RPMI8226 (cell line): ENCODE measurements around the gene DCTPP1.
"Not testable (repeated sequence)": the region's sequence is repeated elsewhere in the genome, so short reads cannot be mapped to it uniquely, and the experiment has no call there.

Experiments
- DNase-seq: peaks from one replicate; pipeline ENCODE4 v3.0.0-alpha.2; 2015

DCTPP1 gene

DNA sequence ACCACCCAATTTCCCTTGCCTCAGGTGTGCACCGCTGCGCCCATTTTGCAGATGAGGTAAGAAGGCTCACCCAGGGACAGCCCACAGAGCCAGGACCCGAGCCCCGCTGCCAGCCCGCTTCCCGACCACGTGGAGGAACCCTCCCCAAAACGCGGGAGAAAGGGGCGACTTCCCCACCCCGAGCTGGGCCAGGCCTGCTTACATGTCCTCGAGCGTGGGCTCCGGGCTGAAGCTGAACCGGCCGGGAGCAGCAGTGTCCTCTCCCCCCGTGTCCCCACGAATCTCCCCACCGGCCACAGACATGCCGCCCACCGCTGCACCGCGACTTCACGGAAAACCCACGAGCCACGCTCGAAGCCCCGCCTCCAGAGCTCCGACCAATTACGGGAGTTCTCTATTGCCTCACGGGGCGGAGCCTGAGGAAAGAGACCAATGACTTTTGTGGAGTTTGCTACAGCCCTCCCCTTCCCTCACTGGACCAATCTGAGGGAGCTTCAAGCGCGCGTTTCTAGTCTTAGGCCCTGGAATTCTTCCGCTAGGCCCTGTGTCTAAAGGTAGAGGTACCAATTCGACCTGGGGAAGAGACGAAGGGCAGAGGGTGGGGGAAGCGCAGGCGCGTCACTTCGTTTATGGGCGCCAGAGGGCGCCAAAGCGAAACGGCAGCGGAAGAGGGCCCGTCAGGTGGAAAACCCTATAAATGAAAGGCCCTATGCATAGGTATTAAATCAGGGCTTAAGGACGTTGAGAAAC lies at the start of gene DCTPP1:
DCTPP1 (minus strand) TSS at position 353 of the 750 bp plus-strand sequence; CDS start at position 303, 50 bp downstream.
- peak; percentile 100 for DNase-seq

DNA sequence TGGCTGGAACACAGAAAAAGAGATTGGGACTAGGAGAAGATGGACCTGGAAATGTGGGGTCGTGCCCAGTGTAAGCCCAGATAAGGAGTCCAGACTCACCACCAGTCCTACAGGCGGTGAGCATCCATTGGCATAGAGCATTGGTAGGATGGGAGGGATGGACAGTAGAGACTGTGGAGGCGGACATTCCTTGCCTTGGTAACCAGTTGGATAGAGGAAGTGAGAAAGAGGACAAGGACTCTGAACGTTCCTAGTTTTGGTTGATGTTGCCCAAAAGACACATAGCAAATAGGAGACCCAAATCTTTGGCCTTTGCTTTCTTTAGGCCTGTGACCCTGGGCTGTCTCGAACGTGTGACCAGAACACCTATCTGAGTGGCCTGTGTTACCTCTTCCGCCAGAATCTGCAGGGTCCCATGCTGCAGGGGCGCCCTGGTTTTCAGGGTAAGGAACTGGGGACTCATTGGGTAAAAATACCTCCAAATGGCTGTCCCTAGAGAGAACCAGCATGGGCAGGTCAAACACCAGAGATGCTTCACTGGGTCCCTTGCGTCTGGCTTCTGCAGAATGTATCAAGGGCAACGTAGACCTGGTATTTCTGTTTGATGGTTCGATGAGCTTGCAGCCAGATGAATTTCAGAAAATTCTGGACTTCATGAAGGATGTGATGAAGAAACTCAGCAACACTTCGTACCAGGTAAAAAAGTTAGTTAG lies 49.1 kb upstream of the DCTPP1 start:
- no peak for DNase-seq

DNA sequence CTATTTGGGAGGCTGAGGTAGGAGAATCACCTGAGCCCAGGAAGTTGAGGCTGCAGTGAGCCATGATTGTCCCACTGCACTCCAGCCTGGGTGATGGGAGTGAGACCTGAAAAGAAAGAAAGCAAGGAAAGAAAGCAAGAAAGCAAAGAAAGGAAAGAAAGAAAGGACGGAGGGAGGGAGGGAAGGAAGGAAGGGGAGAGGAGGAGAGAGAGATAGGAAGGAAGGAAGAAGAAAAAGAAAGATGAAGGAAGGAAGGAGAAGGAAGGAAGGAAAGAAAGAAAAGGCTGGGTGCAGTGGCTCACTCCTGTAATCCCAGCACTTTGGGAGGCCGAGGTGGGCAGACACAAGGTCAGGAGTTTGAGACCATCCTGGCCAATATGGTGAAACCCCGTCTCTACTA lies 47.9 kb upstream of the DCTPP1 start:
- DNase-seq: not testable (repeated sequence)

DNA sequence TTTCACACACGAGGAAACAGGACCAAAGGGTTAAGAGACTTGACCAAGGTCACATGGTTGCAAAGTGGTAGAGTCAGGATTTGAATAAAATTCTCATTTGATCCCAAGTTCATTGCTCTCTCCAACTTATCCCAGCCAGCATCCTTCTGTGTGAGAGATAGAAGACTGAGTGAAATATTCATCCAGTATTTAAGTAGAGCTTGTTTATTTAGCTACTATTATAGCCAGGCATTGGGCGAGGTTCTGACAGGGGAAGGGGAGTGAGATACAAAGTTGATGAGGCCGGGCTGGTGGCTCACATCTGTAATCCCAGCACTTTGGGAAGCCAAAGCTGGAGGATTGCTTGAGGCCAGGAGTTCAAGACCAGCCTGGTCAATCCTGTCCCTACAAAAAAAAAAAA lies 47.2 kb upstream of the DCTPP1 start:
- no peak for DNase-seq

DNA sequence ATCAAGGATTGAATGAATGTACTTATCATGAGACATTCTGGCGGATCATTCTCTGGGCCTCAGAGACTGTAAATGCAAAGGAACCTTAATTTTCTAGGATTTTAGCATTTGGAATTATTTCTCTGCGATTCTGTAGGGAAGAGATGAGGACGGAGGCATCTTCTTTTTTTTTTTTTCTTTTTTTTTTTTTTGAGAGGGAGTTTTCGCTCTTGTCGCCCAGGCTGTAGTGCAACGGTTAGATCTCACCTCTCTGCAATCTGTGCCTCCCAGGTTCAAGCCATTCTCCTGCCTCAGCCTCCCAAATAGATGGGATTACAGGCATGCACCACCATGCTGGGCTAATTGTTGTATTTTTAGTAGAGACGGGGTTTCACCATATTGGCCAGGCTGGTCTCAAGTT lies 44.9 kb upstream of the DCTPP1 start:
- no peak for DNase-seq

DNA sequence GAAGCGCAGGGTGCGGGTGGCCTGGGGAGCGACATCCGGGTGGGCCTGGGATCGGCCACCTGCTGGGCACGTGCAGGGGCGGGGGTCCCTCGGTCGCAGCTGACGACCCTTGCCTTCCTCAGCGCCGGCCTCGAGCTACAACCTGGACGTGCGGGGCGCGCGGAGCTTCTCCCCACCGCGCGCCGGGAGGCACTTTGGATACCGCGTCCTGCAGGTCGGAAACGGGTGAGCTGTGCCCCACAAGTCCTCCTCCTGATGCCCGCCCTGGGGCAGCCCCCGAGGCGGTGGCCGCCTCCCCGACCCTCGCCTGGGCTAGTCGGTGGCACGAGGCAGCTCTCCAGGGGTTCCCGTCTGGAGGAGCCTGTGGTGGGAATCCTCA lies 44.2 kb upstream of the DCTPP1 start:
- no peak for DNase-seq

DNA sequence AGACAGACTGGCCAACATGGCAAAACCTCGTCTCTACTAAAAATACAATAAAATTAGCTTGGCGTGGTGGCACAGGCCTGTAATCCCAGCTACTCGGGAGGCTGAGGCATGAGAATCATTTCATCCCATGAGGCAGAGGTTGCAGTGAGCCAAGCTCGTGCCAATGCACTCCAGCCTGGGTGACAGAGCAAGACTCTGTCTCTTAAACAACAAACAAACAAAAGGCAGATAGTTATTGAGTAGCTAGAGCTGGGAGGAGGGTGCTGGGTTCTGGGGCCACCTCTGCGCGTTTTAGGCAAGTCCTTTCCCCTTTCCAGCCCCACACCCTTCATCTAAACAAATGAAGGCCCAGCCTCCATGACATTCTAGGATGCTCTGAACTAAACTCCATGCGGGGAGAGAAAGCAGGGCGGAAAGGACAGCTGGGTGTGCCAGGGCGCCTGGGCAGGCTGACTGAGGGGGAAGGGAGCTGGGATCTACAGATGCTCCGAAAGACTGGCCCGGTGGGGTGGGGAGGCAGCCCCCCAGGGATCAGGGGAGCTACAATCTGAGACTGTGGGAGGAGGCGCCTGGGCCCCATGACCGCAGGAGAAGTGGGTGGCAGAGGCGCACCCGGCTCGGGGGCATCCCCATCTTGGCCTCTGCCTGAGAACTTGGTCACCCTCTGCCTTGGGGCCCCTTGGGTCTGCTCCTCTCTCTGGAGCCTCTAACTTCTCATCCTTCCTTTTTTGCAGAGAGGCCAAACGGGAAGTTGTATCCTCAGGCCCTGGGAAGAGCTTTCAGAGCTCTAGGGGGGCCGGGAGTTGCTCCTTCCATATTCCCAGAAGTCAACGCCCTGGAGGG lies 43.6 kb upstream of the DCTPP1 start:
- DNase-seq: no peak

DNA sequence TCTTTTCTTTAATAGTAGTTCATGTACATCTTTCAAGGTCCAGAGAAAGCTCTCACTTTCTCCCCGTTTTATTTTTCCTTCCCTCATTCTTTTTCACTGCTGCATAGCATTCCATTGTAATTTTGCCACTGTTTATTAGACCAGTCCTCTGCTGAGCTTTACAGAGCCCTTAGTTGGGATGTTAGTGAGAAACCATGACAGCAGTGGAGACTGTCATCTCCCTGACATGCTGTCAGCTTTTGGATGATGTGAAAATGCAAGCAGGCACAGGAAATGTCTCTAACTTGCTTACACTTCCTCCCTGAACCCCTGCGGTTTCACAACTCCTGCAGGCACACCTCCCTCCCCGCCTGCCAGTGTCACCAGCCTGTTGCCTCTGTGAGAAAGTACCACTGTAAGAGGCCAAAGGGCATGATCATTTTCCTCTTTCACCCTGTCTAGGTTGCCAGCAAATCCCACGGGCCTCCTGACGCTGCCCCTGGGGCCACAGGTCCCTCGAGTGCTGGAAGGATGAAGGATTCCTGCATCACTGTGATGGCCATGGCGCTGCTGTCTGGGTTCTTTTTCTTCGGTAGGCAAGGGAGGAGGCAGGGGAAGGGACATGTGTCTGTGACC lies 42.6 kb upstream of the DCTPP1 start, which contains the start of gene ITGAL:
ITGAL (plus strand) TSS at position 415 of the 615 bp plus-strand sequence; CDS start at position 511, 96 bp downstream.
- peak; percentile 90 for DNase-seq

DNA sequence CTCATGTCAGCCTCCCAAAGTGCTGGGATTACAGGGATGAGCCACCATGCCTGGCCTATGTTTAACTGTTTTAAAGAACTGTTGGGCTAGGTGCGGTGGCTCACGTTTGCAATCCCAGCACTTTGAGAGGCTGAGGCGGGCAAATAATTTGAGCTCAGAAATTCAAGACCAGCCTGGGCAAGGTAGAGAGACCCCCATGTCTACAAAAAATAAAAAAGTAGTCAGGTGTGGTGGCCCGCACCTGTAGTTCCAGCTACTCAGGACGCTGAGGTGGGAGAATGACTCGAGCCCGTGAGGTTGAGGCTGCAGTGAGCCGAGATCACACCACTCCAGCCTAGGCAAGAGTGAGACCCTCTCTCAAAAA lies 40.8 kb upstream of the DCTPP1 start:
- DNase-seq: no peak

DNA sequence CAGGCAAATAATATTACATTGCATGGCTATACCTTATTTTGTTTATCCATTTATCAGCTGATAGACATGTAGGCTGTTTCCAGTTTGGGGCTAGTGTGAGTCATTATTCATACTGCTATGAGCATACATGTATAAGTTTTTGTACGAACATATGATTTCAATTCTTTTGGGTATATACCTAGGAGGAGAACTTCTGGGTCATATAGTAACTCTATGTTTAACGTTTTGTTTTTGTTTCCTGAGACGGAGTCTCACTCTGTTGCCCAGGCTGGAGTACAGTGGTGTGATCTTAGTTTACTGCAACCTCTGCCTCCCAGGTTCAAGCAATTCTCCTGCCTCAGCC lies 40.3 kb upstream of the DCTPP1 start:
- DNase-seq: no peak

DNA sequence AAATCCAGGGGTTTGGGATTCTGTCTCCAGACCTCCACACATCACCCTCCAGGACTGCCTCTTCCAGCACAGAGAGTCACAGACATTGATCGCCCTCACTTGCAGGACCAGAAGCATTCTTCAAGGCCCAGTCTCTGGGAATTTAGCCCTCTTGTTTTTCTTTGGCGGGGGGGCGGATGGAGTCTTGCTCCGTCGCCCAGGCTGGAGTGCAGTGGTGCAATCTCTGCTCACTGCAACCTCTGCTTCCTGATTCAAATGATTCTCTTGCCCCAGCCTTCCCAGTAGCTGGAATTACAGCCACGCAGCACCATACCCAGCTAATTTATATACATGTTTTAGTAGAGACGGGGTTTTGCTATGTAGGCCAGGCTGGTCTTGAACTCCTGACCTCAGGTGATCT lies 34.2 kb upstream of the DCTPP1 start:
- DNase-seq: no peak

DNA sequence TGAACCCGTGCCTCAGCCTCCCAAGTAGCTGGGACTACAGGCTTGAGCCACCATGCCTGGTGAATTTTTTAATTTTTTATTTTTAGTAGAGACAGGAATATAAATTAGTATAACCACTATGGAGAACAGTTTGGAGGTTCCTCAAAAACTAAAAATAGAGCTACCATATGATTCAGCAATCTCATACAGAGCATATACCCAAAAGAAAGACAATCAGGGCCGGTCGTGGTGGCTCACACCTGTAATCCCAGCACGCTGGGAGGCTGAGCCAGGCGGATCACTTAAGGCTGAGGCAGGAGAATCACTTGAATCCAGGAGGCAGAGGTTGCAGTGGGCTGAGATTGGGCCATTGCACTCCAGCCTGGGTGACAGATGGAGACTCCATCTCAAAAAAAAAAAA lies 31.6 kb upstream of the DCTPP1 start:
- not testable (repeated sequence) for DNase-seq

DNA sequence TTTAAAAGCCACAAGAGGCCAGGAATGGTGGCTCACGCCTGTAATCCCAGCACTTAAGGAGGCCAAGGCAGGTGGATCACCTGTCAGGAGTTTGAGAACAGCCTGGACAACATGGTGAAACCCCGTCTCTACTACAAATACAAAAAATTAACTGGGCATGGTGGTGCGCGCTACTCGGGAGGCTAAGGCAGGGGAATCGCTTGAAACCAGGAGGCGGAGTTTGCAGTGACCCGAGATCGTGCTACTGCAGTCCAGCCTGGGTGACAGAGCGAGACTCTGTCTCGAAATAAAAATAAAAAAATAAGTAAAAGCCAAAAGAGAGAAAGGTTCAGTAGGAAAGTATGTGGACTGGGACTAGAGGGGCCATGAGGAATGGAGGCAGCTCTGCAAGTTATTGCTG lies 29.6 kb upstream of the DCTPP1 start:
- DNase-seq: no peak

DNA sequence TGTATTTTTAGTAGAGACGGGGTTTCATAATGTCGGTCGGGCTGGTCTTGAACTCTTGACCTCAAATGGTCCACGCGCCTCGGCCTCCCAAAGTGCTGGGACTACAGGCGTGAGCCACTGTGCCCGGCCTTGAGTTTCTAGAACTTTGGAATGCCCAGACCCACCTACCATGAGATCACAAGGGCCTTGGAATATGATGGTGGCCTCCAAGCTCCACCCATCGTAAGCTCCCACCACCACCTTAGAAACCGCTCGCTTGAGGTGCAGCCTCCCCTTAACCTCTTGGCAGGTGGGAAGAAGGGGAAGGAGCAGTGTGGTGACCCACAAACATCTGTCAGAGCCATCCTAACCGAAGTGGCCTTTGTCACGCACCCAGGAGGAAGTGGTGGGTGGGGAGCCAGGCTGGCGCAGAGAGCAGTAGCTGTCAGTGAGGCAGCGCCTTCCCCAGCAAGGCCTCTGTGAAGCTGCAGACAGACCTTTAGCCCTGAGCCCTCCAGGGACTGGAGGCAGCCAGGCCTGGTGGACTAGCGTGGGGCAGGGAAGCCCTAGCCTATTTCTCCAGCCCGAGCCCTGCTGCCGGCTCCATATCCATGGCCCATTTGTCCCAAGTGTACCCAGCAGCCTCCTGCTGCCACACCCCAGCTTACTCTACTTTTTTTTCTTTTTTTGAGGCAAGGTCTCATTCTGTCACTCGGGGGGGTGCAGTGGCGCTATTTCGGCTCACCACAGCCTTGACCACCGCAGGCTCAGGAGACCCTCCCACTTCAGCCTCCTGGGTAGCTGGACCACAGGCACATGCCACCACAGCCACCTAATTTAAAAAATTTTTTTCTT lies 28.9 kb upstream of the DCTPP1 start:
- peak; percentile 75 for DNase-seq

DNA sequence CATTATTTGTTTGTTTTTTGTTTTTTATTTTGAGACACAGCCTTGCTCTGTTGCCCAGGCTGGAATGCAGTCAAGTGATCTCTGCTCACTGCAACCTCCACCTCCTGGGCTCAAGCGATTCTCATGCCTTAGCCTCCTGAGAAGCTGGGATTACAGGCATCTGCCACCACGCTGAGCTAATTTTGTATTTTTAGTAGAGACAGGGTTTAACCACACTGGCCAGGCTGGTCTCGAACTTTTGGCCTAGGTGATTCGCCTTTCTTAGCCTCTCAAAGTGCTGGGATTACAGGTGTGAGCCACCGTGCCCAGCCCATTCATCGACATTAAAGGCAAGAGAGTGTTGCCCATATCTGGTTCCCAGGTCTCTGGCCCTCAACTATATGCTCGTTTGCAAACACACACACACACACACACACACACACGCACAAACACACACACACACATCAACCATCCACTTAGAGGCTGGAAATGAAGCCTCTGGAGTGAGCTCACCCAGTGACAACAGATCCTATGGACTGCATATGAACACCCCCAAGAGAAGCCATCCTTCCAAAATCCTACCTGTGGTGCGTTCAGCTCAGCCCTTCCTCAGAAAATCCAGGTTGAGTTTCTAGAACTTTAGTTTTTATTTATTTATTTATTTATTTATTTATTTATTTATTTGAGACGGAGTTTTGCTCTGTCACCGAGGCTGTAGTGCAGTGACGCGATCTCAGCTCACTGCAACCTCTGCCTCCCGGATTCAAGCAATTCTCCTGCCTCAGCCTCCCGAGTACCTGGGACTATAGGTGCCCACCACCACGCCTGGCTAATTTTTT lies 28.1 kb upstream of the DCTPP1 start:
- DNase-seq: no peak

DNA sequence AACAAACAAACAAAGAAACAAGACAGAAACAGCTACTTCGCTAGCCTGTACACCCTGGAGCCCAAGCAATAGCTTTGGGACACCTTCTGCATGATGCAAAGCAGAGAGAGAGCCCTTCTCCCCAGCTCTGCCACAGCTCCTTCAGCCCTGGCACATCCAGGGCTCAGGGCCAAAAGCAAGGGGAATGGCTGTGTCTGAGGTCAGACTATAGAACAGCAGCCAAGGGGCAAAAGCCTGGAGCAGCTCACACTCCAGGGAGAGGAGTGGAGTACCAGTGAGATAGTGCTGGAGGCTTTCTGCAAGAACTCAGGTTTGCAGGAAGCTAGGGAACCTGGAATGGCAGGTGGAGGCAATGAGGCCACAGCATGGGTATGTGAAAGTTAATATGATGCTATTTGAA lies 27.4 kb upstream of the DCTPP1 start:
- no peak for DNase-seq

DNA sequence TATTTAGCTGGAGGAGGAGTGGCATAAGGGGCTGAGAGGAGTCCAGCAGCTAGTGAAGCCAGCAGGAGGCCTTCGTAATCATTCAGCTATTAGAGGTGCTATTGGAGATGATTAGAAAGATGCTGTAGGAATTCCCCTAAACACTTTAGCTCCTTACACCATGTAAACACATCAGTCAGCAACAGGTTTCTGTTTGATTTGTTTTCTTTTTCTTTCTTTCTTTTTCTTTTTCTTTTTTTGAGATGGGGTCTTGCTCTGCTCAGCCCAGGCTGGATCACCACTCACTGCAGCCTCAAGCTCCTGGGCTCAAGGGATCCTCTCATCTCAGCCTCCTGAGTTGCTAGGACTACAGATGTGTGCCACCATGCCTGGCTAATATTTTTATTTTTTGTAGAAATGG lies 26.5 kb upstream of the DCTPP1 start:
- DNase-seq: no peak

DNA sequence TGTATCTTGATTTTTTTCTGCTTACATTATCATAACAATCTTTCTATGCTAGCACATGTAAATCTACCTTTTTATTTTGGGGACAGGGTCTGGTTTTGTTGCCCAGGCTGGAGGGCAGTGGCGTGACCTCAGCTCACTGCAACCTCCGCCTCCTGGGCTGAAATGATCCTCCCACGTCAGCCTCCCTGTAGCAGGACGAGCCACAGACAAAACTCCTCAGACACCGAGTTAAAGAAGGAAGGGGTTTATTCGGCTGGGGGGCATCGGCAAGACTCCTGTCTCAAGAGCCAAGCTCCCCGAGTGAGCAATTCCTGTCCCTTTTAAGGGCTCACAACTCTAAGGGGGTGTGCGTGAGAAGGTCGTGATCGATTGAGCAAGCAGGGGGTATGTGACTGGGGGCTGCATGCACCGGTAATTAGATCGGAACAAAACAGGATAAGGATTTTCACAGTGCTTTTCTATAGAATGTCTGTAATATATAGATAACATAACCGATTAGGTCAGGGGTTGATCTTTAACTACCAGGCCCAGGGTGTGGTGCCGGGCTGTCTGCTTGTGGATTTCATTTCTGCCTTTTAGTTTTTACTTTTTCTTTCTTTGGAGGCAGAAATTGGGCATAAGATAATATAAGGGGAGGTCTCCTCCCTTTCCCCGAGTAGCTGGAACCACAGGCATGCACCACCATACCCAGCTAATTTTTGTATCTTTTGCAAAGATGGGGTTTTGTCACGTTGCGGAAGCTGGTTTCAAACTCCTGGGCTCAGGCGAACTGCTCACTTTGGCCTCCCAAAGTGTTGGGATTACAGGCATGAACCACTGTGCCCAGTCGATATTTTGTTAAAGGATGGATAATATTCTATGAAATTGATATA lies 23.1 kb upstream of the DCTPP1 start:
- not testable (repeated sequence) for DNase-seq

DNA sequence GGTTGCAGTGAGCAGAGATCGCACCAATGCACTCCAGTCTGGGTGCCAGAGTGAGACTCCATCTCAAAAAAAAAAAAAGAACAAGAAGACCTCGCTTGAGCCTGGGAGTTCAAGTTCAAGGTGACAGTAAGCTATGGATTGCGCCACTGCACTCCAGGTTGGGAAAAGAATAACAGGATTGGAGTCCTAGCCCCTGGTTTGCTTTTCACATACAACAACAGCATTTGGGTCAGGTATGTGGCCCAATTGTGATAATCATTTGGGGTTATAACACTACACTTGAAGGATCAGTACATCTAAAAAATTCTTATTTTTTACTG lies 19.2 kb upstream of the DCTPP1 start:
- no peak for DNase-seq

DNA sequence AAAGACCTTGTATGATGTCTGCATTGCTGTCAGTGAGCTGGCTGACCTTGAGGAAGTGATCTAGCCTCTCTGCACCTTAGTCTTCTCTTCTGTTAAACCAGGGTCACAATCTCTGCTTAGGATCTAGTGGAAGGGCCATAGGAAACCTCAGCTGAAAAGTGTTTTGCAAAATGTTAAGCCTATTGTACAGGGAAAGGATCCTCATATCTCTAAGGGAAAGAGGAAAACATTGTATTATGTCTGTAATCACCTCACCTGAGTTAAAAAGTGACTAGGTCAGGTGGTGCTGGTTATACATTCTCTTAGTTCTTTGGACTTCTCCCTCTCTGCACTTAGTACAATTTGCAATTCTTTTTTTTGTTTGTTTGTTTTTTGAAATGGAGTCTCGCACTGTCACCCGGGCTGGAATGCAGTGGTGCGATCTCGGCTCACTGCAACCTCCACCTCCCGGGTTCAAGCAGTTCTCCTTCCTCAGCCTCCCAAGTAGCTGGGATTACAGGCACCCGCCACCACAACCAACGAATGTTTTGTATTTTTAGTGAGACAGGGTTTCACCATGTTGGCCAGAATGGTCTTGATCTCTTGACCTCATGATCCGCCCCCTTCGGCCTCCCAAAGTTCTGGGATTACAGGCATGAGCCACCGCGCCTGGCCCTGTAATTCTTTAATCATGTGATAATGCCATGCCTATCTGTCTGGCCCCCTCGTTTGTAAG lies 17.8 kb upstream of the DCTPP1 start:
- DNase-seq: no peak
